GM12875 (cell line): Measurements from ENCODE around the gene PTX4.

ENCODE experiments used
- H3K4me3 ChIP-seq: one replicate; pipeline ENCODE4 v1.5.1; 2011; ENCODE audit warnings: low read depth, low read length, control low read depth
- TF ChIP-seq, protein P1 (sequence below): IDR thresholded peaks from 2 replicates; pipeline ENCODE4 v1.5.1; 2011; ENCODE audit warnings: low read depth, mild to moderate bottlenecking, control low read depth, inconsistent platforms, low read length, moderate library complexity, borderline replicate concordance; ENCODE audit not compliant: insufficient read depth

Gene PTX4

GRCh38 chr16:1503110-1503955 is 14.6 kb upstream of the PTX4 start:
- TF ChIP-seq, protein P1, sequence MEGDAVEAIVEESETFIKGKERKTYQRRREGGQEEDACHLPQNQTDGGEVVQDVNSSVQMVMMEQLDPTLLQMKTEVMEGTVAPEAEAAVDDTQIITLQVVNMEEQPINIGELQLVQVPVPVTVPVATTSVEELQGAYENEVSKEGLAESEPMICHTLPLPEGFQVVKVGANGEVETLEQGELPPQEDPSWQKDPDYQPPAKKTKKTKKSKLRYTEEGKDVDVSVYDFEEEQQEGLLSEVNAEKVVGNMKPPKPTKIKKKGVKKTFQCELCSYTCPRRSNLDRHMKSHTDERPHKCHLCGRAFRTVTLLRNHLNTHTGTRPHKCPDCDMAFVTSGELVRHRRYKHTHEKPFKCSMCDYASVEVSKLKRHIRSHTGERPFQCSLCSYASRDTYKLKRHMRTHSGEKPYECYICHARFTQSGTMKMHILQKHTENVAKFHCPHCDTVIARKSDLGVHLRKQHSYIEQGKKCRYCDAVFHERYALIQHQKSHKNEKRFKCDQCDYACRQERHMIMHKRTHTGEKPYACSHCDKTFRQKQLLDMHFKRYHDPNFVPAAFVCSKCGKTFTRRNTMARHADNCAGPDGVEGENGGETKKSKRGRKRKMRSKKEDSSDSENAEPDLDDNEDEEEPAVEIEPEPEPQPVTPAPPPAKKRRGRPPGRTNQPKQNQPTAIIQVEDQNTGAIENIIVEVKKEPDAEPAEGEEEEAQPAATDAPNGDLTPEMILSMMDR = no peak
- no peak overlapping the region for H3K4me3 ChIP-seq

DNA sequence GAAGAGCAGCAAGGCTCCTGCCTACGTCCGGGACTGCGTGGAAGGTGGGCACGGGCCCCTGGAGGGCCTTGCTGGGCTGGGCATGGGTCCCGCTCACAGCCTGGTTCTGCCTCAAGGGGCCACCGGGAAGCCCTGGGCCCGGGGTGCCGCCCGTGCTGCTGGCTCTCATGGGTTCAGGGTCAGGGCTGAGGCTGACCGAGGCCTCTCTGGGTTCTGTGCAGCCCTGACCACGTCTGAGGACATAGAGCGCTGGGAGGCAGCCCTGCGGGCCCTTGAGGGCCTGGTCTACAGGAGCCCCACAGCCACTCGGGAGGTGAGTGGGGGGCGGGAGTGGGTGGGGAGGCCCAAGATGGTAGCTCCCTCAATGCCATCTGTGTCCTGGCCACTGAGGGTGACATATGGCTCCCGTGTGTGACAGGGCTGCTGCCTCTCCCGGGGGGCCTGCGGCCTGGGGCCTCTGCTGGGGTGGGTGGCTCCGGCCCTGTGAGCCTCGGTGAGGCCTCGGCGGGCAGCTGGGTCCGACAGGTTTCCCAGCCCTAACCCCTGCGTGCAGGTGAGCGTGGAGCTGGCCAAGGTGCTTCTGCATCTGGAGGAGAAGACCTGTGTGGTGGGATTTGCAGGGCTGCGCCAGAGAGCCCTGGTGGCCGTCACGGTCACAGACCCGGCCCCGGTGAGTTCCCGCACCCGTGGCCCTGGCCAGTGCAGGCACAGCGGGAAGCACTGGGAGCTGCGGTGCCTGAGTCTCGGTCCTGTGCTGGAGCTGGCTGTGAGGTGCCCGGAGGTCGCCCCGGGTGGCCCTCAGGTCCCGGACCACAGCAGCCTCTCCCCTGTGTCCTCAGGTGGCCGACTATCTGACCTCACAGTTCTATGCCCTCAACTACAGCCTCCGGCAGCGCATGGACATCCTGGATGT is 13.6 kb upstream of the PTX4 start:
- TF ChIP-seq, protein P1 = no peak
- no peak overlapping the region for H3K4me3 ChIP-seq

GRCh38 chr16:1501630-1502029 is 12.9 kb upstream of the PTX4 start:
- TF ChIP-seq, protein P1 = no peak
- H3K4me3 ChIP-seq = no peak overlapping the region

DNA sequence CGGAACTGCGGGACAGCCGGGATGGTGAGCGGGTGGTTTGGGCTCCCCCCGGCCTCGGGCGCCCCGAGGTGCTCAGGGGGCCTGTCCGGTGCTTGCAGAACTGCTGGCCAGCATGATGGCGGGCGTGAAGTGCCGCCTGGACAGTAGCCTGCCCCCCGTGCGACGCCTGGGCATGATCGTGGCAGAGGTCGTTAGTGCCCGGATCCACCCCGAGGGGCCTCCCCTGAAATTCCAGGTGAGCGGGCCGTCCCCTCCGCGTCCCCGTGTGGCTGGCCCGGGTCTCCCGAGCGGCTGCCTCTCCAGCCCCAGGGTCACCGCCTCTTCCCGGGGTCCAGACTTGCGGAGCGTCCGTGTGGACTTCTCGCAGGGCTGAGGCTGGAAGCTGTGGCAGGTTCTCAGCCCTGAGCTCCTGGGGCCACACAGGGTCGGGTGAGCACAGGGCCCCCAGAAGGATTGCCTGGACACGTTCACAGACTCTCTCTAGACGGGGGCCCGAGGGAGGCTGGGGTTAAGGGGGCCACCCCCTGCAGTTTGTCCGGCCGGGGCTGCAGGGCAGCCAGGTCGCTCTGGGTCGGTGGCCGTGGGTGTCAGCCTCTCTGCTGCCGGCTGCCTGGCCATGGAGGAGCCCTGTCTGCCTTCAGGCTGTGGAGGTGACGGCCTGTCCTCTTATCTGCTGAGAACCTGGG is 11.9 kb upstream of the PTX4 start:
- TF ChIP-seq, protein P1 = no peak
- no peak overlapping the region for H3K4me3 ChIP-seq

GRCh38 chr16:1499756-1500464 is 11.2 kb upstream of the PTX4 start:
- TF ChIP-seq, protein P1 = no peak

DNA sequence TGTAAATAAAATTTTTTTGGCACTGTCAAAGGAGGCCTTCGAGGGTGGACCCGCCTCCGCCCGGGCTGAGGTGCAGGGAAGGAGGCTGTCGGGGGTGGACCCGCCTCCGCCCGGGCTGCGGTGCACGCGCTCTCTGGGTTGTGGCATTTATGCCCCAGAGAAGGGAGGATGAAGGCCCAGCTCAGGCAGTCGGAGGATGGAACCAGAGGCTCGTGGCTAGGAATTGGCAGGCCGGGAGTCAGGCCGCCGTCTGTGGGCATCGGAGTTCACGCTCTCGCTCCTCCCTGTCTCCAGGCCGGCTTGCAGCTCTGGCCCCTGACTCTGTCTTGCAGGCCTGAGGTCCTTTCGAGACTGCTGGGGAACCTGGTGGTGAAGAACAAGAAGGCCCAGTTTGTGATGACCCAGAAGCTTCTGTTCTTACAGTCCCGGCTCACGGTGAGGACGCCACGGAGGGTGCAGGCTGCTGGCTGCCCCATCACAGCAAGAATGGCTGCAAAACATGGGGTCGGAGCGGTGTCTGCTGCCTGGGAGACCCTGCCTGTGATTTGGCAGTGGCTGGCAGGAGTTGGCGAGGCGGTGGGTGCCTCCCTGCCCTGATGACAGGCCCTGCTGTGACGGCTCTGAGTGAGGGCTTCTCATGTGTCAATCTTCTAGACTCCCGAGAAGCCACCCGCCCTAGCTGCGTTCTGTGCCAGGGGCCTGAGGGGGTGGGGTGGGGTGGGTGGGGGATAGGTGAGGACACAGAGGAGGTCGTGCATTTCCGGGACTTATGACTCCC is 10.3 kb upstream of the PTX4 start:
- TF ChIP-seq, protein P1 = no peak
- H3K4me3 ChIP-seq = no peak overlapping the region

More at GRCh38 chr16:1499756-1500464, 11.2 kb upstream of the PTX4 start:
- no peak overlapping the region for H3K4me3 ChIP-seq
